ENCODE data around the gene GOLPH3L. TPM values are rescaled to one million over a fixed set of nuclear protein-coding genes. Genes with fewer than 3 reads are reported as not detected.
A peak's percentile ranks its signal among the peaks of the same experiment; 100 is the strongest.

Gene GOLPH3L
- polyA plus RNA-seq, 2 of the 4 experiments (the other 2 are of a cell fraction), result 32.3 to 41.8 TPM

DNA sequence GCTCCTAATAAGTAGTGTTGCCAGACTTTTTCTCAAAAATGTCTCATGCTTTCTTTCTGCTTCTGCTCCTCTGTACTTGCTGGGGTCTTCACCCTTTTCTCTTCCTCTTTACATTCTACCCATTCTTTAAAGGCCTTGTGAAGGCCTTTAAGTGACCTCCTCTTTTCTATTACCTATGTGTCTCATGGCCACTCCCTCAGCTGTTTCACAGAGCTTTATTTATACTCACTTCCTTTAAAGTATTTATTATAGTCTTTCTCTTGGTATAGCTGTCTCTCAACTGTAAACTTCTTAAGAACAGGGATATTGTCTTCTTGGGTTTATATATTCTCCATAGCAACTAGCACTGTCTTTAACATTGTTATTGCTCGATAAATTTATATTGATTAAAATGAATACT lies 792 bp downstream of the GOLPH3L start:
- Histone ChIP-seq H3K4me1 (peaks cover 13% of the 10 kb centered on the region; the same call in 2 of the 3 replicates), H3K9me3 (no peaks in the 10 kb centered on the region), H3K27ac (peak overlapping the region; percentile 75 to 88; a peak in 2 of 6 replicates), H3K4me2 (peak overlapping the region; percentile 86), H3K4me3 (peak overlapping the region; percentile 66)
- FAIRE-seq (no peak), ATAC-seq (no peak), DNase-seq (ENCODE audit: low read depth in 1 of 2, low spot score in 1 of 2) (peak in 1 of 2 experiments; percentile 5)
- WGBS (ENCODE audit: missing lambda C conversion rate), result 2% methylated on average over 1 of the region's 1 CpG
- ChIA-PET POLR2A (interaction anchor here (0.5 to 2.4 kb wide), 3 partner anchors 9 to 267 kb away, joined by 3 to 19 read pairs (median 4); partner anchors contain the start of gene ENSA), CTCF (interaction anchor here (1.1 to 1.3 kb wide), 4 partner anchors 8 to 440 kb away, joined by 3 to 4 read pairs (median 3); no protein-coding TSS in a partner anchor)
- no peak for TF ChIP-seq FOSL2 (IDR thresholded peaks at IDR 0.05)
- TF ChIP-seq FOSL2 (CRISPR knock-in tag; IDR thresholded peaks at IDR 0.05), result no peak
- TF ChIP-seq EHMT2 (IDR thresholded peaks at IDR 0.05; ENCODE audit: low read depth), result no peak
- no peak for TF ChIP-seq CHD4 (IDR thresholded peaks at IDR 0.05; ENCODE audit: borderline replicate concordance)

DNA sequence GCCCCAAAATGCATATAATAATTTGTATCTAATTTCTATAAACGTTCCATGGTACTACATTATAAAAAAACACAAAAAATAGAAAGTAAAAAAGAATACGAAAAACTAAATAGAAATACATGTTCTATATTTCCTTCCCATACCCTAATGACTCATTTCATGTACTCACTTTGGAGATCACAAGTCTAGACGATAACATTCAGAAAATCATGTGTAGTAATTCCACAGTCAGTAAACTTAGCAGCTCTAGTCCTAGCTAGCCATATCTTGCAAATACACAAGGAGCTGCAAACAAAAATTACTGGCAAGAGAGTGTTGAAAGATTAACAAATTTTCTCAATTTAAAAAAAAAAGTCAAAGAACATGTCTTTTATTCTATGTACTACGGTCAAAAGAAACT lies 1.4 kb downstream of the GOLPH3L start:
- Histone ChIP-seq H3K4me1 (peaks cover 13% of the 10 kb centered on the region; the same call in 2 of the 3 replicates), H3K4me2 (peak overlapping the region; percentile 86), H3K27ac (no peak overlapping the region), H3K9me3 (no peaks in the 10 kb centered on the region), H3K4me3 (no peak overlapping the region; the same call in 1 of the 3 replicates)
- DNase-seq (ENCODE audit: low read depth in 1 of 2, low spot score in 1 of 2) (no peak), FAIRE-seq (no peak), ATAC-seq (no peak)
- ChIA-PET CTCF (interaction anchor here (0.6 kb wide), 1 partner anchor 233 kb away, joined by 3 read pairs; no protein-coding TSS in a partner anchor), POLR2A (interaction anchor here (0.8 to 2.4 kb wide), 2 partner anchors 9 to 66 kb away, joined by 3 to 19 read pairs; partner anchors contain the start of gene ENSA)
- TF ChIP-seq HOXB5 (CRISPR knock-in tag; IDR thresholded peaks at IDR 0.05) (no peak), BHLHE40 (IDR thresholded peaks at IDR 0.05; ENCODE audit: low read depth, low read length) (no peak), CBX2 (IDR thresholded peaks at IDR 0.05; ENCODE audit: borderline replicate concordance, low read depth) (no peak), ZNF302 (CRISPR knock-in tag; IDR thresholded peaks at IDR 0.05) (no peak), CBX8 (IDR thresholded peaks at IDR 0.05) (no peak), JUN (IDR thresholded peaks at IDR 0.05) (no peak), HOXB13 (CRISPR knock-in tag; IDR thresholded peaks at IDR 0.05; ENCODE audit: low read depth) (no peak), FOSL2 (IDR thresholded peaks at IDR 0.05) (no peak), FOSL2 (CRISPR knock-in tag; IDR thresholded peaks at IDR 0.05) (no peak), HOXA7 (CRISPR knock-in tag; IDR thresholded peaks at IDR 0.05) (no peak), RCOR1 (IDR thresholded peaks at IDR 0.05; ENCODE audit: low read depth, low read length) (no peak), SMC3 (IDR thresholded peaks at IDR 0.05) (no peak), NR3C1 (IDR thresholded peaks at IDR 0.05) (no peak), HDAC2 (IDR thresholded peaks at IDR 0.05) (no peak)
- TF ChIP-seq, protein P1, sequence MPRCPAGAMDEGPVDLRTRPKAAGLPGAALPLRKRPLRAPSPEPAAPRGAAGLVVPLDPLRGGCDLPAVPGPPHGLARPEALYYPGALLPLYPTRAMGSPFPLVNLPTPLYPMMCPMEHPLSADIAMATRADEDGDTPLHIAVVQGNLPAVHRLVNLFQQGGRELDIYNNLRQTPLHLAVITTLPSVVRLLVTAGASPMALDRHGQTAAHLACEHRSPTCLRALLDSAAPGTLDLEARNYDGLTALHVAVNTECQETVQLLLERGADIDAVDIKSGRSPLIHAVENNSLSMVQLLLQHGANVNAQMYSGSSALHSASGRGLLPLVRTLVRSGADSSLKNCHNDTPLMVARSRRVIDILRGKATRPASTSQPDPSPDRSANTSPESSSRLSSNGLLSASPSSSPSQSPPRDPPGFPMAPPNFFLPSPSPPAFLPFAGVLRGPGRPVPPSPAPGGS (IDR thresholded peaks at IDR 0.05), result no peak
- TF ChIP-seq, protein P2, sequence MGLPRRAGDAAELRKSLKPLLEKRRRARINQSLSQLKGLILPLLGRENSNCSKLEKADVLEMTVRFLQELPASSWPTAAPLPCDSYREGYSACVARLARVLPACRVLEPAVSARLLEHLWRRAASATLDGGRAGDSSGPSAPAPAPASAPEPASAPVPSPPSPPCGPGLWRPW (IDR thresholded peaks at IDR 0.05), result no peak
- TF ChIP-seq, protein P3, sequence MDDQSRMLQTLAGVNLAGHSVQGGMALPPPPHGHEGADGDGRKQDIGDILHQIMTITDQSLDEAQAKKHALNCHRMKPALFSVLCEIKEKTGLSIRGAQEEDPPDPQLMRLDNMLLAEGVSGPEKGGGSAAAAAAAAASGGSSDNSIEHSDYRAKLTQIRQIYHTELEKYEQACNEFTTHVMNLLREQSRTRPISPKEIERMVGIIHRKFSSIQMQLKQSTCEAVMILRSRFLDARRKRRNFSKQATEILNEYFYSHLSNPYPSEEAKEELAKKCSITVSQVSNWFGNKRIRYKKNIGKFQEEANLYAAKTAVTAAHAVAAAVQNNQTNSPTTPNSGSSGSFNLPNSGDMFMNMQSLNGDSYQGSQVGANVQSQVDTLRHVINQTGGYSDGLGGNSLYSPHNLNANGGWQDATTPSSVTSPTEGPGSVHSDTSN (IDR thresholded peaks at IDR 0.05), result no peak
- 85% methylated on average over 4 of the region's 4 CpGs for WGBS (ENCODE audit: missing lambda C conversion rate)

DNA sequence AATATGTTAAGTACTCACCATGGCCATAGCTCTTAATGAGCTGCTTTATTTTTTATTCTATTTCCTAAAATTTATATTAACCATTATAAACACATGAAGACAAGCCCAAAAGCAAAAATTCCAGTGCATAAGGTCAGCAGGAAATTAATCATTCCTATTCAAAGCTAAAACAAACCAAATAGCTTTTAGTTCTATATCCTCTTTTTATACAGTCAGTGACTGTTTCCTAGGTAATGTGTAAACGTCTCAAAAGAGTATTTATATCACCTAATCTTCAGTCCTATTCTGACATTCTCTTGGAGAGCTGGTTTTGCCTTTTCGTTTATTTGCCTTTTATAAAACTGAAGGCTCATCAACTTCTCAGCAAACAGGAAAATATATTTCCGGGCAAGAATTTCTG lies 4.2 kb downstream of the GOLPH3L start:
- ChIA-PET POLR2A (no interaction called here), CTCF (interaction anchor here (1.3 to 3.7 kb wide), 3 partner anchors 9 to 132 kb away, joined by 4 to 15 read pairs (median 6); no protein-coding TSS in a partner anchor)
- Histone ChIP-seq H3K9me3 (no peaks in the 10 kb centered on the region), H3K4me3 (no peak overlapping the region), H3K4me1 (peaks cover 10% of the 10 kb centered on the region; the same call in 2 of the 3 replicates), H3K4me2 (no peak overlapping the region), H3K27ac (no peak overlapping the region)
- 67% methylated on average over 3 of the region's 3 CpGs for WGBS (ENCODE audit: missing lambda C conversion rate)
- no peak for ATAC-seq
- TF ChIP-seq EHMT2 (IDR thresholded peaks at IDR 0.05; ENCODE audit: low read depth), result no peak
- TF ChIP-seq ZC3H11A (IDR thresholded peaks at IDR 0.05), result no peak
- TF ChIP-seq TFCP2L1 (CRISPR knock-in tag; IDR thresholded peaks at IDR 0.05), result no peak
- TF ChIP-seq ZSCAN20 (CRISPR knock-in tag; IDR thresholded peaks at IDR 0.05), result no peak
- TF ChIP-seq ZNF302 (CRISPR knock-in tag; IDR thresholded peaks at IDR 0.05), result no peak
- no peak for TF ChIP-seq CBX8 (IDR thresholded peaks at IDR 0.05)
- TF ChIP-seq, protein P4, sequence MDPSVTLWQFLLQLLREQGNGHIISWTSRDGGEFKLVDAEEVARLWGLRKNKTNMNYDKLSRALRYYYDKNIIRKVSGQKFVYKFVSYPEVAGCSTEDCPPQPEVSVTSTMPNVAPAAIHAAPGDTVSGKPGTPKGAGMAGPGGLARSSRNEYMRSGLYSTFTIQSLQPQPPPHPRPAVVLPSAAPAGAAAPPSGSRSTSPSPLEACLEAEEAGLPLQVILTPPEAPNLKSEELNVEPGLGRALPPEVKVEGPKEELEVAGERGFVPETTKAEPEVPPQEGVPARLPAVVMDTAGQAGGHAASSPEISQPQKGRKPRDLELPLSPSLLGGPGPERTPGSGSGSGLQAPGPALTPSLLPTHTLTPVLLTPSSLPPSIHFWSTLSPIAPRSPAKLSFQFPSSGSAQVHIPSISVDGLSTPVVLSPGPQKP (IDR thresholded peaks at IDR 0.05; ENCODE audit: low read depth, low read length), result no peak
- TF ChIP-seq, protein P5, sequence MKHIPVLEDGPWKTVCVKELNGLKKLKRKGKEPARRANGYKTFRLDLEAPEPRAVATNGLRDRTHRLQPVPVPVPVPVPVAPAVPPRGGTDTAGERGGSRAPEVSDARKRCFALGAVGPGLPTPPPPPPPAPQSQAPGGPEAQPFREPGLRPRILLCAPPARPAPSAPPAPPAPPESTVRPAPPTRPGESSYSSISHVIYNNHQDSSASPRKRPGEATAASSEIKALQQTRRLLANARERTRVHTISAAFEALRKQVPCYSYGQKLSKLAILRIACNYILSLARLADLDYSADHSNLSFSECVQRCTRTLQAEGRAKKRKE (CRISPR knock-in tag; IDR thresholded peaks at IDR 0.05; ENCODE audit: low read depth), result no peak
- TF ChIP-seq SMC3 (IDR thresholded peaks at IDR 0.05), result no peak
- no peak for TF ChIP-seq NFE2L2 (conservative IDR thresholded peaks at IDR 0.05; ENCODE audit: low read length)
- TF ChIP-seq POLR2A (IDR thresholded peaks at IDR 0.05; ENCODE audit: low read length), result no peak
- no peak for DNase-seq (ENCODE audit: low read depth in 1 of 2, low spot score in 1 of 2)
- no peak for FAIRE-seq

Measured in A549 (cell line).